Adrenal gland (tissue), 12 donors: Measurements from ENCODE around the gene BRAF. TPM values are rescaled to one million over a fixed set of nuclear protein-coding genes. Genes with fewer than 3 reads are reported as not detected.
"Not testable (repeated sequence)": the region's sequence is repeated elsewhere in the genome, so short reads cannot be mapped to it uniquely, and the experiment has no call there.

ENCODE experiments used
- DNase-seq, 7 donors: peaks; one replicate each; pipeline ENCODE4 v3.0.0-alpha.2; 2019 to 2020
- H3K27ac ChIP-seq, 5 donors: fragments of 200-600 bp; sonication (generic) in 4 of 5; 1 replicate in 3 of 5; 2 replicates in 2 of 5; pipeline versions ENCODE4 v1.5.1 to v1.8.0; 2016 to 2020; ENCODE audit warnings: mild to moderate bottlenecking in 1 of 5
- H3K27me3 ChIP-seq: fragments of 200-600 bp; 2 replicates; pipeline ENCODE4 v1.8.0; 2021
- H3K36me3 ChIP-seq, 2 donors: fragments of 200-600 bp; replicated peaks in 1 of 2; 1 replicate in 1 of 2; 2 replicates in 1 of 2; pipeline versions ENCODE4 v1.5.1 to v1.8.0; 2018 to 2022
- H3K4me1 ChIP-seq, 2 donors: fragments of 200-600 bp; replicated peaks in 1 of 2; 1 replicate in 1 of 2; 2 replicates in 1 of 2; pipeline versions ENCODE4 v1.5.1 to v1.8.0; 2018 to 2021
- H3K4me3 ChIP-seq, 4 donors: fragments of 200-600 bp; sonication (generic) in 3 of 4; one replicate each; pipeline ENCODE4 v1.5.1; 2016 to 2018
- H3K9me3 ChIP-seq, 3 donors: fragments of 200-600 bp; sonication (generic) in 1 of 3; replicated peaks in 1 of 3; 1 replicate in 2 of 3; 2 replicates in 1 of 3; pipeline versions ENCODE4 v1.5.1 to v1.8.0; 2016 to 2021
- POLR2A ChIP-seq, 2 donors: fragments of 450-650 bp; IDR thresholded peaks; one replicate each; pipeline ENCODE4 v1.6.1; 2017; ENCODE audit warnings: antibody characterized with exemption in 2 of 2, mild to moderate bottlenecking in 2 of 2, moderate library complexity in 1 of 2
- WGBS, 4 donors: extraction: QIAGEN DNeasy Blood & Tissue Kit in 2 of 4; methylation state at CpG; one replicate each; pipeline versions ENCODE4 v1.1.5 to v1.1.7; 2013 to 2017; 5-methylcytosine and 5-hydroxymethylcytosine counted together
- intact Hi-C, 2 donors: fragments of 100-400 bp; cut with DNase I; formaldehyde crosslinking; loops; one replicate each; pipeline versions ENCODE4 v1.14.1 to v1.15.0; 2022 to 2023
- polyA plus RNA-seq, 3 donors: library from polyadenylated mRNA; stranded (reverse); fragments of 200-250 nt in 2 of 3; fragments of 350-450 nt in 1 of 3; fragmentation: Illumina TruSeq in 1 of 3; extraction: RNeasy Lipid Tissue Mini Kit (QIAGEN cat#74804) in 1 of 3; gene quantifications; one replicate each; pipeline ENCODE4 v1.2.3, GENCODE V29; 2013 to 2014
- total RNA-seq, 9 donors: library from RNA; depleted of rRNA in 4 of 9; stranded (reverse); fragments of >200 nt in 4 of 9; fragments of 120-200 nt in 1 of 9; fragmentation: NEBNext Ultra II Directional in 1 of 9; extraction: Animal tissue kit (Norgen Biotek cat#: 25700) in 1 of 9; gene quantifications; one replicate each; pipeline versions ENCODE4 v1.1.0 to v1.2.4, GENCODE V29; 2013 to 2023
- TF ChIP-seq, protein P1 (sequence below), 6 experiments: fragments of 450-650 bp in 4 of 6; fragments of 200-600 bp in 2 of 6; sonication (generic) in 1 of 6; IDR thresholded peaks; 1 replicate in 5 of 6; 2 replicates in 1 of 6; pipeline versions ENCODE4 v1.5.1 to v1.8.0; 2016 to 2021; ENCODE audit warnings: antibody characterized with exemption in 6 of 6, mild to moderate bottlenecking in 2 of 6, moderate library complexity in 1 of 6
- donor health status: healthy with polysubstance abuse.
- donor health status: Bipolar disorder and iron deficiency.
- donor health status: DM: yes; HTN: yes; CAD: no.
- donor health status: DM: no; HTN: no; CAD: no.
- donor health status: DM: no; HTN: no; CAD: no.
- donor health status: DM: yes; HTN: yes; CAD: no.

Gene BRAF
- total and polyA plus RNA-seq, 12 donors: 5.0 to 50.3 (median 25.5) TPM

DNA sequence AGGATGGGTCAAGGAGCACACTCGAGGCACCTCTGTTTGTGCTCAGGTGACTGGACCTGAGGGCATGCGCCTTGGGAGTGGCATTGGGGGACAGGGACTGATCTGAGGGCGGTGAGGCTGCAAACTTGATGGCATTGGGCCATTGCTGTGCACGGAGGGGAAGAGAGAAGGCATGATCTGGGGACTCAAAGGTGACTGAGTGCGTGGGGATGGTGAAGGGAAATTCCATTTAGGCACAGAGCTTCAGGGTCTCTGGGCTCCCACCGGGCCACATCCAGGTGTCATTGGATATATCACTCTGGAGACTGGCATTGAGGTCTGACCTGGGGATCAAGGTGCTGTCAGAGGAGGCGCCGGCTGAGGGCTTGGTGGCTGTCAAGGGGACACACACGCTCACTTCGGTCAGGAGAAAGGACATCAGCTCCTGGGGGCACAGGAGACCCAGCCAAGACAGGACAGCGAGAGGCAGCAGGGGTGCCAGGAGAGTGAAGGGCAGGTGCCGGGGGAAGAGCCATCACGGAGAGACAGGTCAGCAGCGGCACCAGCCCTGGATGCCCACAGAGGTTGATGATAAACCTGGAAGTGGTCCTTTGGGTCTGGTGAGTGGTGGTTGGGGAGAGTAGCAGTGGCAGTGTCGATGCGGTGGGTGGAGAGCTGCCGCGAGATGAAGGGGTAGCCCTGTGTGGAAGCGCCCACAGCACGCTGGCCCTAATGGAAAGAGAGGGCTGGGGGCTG is 246.5 kb downstream of the BRAF start:
- intact Hi-C loops: loop anchor here in 1 of 2 donors (5.0 kb wide), 1 partner anchor 339 kb away; no protein-coding TSS in a partner anchor
- Histone ChIP-seq H3K4me1 (peaks cover 4 to 13% of the 10 kb centered on the region in 2 donors), H3K27me3 (no peaks in the 10 kb centered on the region), H3K27ac (no peak overlapping the region), H3K9me3 (no peaks in the 10 kb centered on the region), H3K36me3 (peaks cover 0 to 16% of the 10 kb centered on the region in 2 donors), H3K4me3 (no peak overlapping the region)
- 94 to 98% (median 96%) methylated on average over 18 to 20 of the region's 20 CpGs for WGBS, 4 donors
- TF ChIP-seq, protein P1, sequence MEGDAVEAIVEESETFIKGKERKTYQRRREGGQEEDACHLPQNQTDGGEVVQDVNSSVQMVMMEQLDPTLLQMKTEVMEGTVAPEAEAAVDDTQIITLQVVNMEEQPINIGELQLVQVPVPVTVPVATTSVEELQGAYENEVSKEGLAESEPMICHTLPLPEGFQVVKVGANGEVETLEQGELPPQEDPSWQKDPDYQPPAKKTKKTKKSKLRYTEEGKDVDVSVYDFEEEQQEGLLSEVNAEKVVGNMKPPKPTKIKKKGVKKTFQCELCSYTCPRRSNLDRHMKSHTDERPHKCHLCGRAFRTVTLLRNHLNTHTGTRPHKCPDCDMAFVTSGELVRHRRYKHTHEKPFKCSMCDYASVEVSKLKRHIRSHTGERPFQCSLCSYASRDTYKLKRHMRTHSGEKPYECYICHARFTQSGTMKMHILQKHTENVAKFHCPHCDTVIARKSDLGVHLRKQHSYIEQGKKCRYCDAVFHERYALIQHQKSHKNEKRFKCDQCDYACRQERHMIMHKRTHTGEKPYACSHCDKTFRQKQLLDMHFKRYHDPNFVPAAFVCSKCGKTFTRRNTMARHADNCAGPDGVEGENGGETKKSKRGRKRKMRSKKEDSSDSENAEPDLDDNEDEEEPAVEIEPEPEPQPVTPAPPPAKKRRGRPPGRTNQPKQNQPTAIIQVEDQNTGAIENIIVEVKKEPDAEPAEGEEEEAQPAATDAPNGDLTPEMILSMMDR (IDR thresholded peaks at IDR 0.05): no peak
- DNase-seq: peak in 2 of 7 donors; percentile 13 to 42

DNA sequence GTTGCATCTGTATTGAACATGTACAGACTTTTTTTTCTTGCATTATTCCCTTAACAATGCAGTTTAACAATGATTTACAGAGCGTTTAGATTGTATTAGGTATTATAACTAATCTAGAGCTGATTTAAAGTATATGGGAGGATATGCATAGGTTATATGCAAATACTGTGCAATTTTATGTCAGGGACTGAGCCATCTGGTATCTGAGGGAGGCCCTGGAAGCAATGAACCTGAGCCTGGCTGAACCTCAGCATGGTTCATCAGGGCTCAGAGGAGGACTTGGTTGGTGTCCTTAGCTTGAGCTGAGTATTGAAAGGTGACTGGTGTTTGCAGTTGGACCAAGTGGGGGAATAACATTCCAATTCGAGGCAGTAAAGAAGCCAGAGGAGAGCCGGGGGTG is 247.2 kb downstream of the BRAF start:
- Histone ChIP-seq H3K9me3 (no peaks in the 10 kb centered on the region), H3K27me3 (no peaks in the 10 kb centered on the region), H3K36me3 (peaks cover 0 to 16% of the 10 kb centered on the region in 2 donors), H3K27ac (no peak overlapping the region), H3K4me3 (no peak overlapping the region), H3K4me1 (peaks cover 4 to 13% of the 10 kb centered on the region in 2 donors)
- TF ChIP-seq POLR2A (IDR thresholded peaks at IDR 0.05): no peak
- TF ChIP-seq, protein P1 (IDR thresholded peaks at IDR 0.05): no peak
- no peak for DNase-seq
- intact Hi-C loops: loop anchor here in 1 of 2 donors (5.0 kb wide), 1 partner anchor 340 kb away; no protein-coding TSS in a partner anchor
- 88 to 93% (median 91%) methylated on average over 3 of the region's 3 CpGs for WGBS, 4 donors

DNA sequence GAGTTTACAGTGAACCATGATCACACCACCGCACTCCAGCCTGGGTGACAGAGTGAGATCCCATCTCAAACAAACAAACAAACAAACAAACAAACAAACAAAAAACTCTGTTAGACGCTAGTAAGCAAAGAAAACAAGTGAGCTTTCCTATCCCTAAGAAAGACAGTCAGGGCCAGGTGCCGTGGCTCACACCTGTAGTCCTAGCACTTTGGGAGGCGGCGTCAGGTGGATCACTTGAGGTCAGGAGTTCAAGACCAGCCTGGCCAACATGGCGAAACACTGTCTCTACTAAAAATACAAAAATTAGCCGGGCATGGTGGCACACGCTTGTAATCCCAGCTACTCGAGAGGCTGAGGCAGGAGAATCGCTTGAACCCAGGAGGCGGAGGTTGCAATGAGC is 247.8 kb downstream of the BRAF start:
- not testable (repeated sequence) for H3K27ac ChIP-seq, H3K9me3 ChIP-seq, H3K27me3 ChIP-seq, H3K4me3 ChIP-seq
- peaks cover 2 to 13% of the 10 kb centered on the region in 2 donors for H3K4me1 ChIP-seq
- peaks cover 0 to 16% of the 10 kb centered on the region in 2 donors for H3K36me3 ChIP-seq
- WGBS, 4 donors: 92 to 97% (median 95%) methylated on average over 11 of the region's 11 CpGs
- peak in 1 of 7 donors; percentile 1 for DNase-seq
- intact Hi-C loops: loop anchor here in 1 of 2 donors (5.0 kb wide), 1 partner anchor 340 kb away; no protein-coding TSS in a partner anchor

DNA sequence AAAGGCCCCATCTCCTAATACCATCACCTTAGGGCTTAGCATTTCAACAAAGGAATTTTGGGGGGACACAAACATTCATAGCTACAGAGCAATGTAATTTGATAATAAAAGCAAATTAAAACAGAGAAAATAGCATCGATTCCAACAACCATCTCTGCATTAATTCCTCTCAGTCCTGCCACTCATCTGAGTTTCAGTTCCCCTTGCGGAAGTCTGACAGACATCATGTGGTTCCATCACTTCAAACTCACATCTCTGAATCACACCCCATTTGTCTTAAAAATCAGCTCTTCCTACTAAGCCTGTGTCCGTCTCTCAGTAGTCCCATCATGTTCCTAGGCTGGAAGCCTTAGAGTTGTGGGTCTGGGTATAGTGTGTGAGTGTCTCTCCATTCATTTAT is 248.4 kb downstream of the BRAF start:
- Histone ChIP-seq H3K27me3 (no peaks in the 10 kb centered on the region), H3K9me3 (no peaks in the 10 kb centered on the region), H3K4me1 (peaks cover 0 to 13% of the 10 kb centered on the region in 2 donors), H3K4me3 (no peak overlapping the region), H3K27ac (no peak overlapping the region), H3K36me3 (peaks cover 0 to 16% of the 10 kb centered on the region in 2 donors)
- WGBS, 4 donors: 76 to 83% (median 78%) methylated on average over 3 of the region's 3 CpGs
- DNase-seq: no peak
- TF ChIP-seq, protein P1 (IDR thresholded peaks at IDR 0.05): no peak
- no peak for TF ChIP-seq POLR2A (IDR thresholded peaks at IDR 0.05)
- intact Hi-C loops: loop anchor here in 1 of 2 donors (5.0 kb wide), 1 partner anchor 341 kb away; no protein-coding TSS in a partner anchor
